Endodermal cell (in vitro differentiated cells): ENCODE data around the gene WSCD2. TPM values are rescaled to one million over a fixed set of nuclear protein-coding genes. Genes with fewer than 3 reads are reported as not detected.

Experiments
- DNase-seq: peaks from one replicate; pipeline ENCODE4 v3.0.0-alpha.2; 2017
- H3K27ac ChIP-seq: 2 replicates; pipeline ENCODE4 v1.5.1; 2013; ENCODE audit warnings: mild to moderate bottlenecking, low read depth, low read length, moderate library complexity
- H3K27me3 ChIP-seq: 2 replicates; pipeline ENCODE4 v1.6.1; 2013; ENCODE audit warnings: mild to moderate bottlenecking, low read length, moderate library complexity; ENCODE audit not compliant: insufficient read depth, control insufficient read depth, poor library complexity, severe bottlenecking
- H3K36me3 ChIP-seq: 2 replicates; pipeline ENCODE4 v1.7.0; 2013; ENCODE audit warnings: mild to moderate bottlenecking, low read length, moderate library complexity; ENCODE audit not compliant: control insufficient read depth, insufficient read depth
- H3K4me1 ChIP-seq: one replicate; pipeline ENCODE4 v1.7.0; 2013; ENCODE audit warnings: low read length; ENCODE audit not compliant: control insufficient read depth, insufficient read depth
- H3K4me3 ChIP-seq: 2 replicates; pipeline ENCODE4 v1.5.1; 2013; ENCODE audit warnings: mild to moderate bottlenecking, low read length, moderate library complexity
- H3K9ac ChIP-seq: 2 replicates; pipeline ENCODE4 v1.6.1; 2013; ENCODE audit warnings: mild to moderate bottlenecking, low read length, moderate library complexity; ENCODE audit not compliant: poor library complexity, severe bottlenecking; ENCODE audit errors: extremely low read depth
- H3K9me3 ChIP-seq: 2 replicates; pipeline ENCODE4 v1.6.1; 2013; ENCODE audit warnings: mild to moderate bottlenecking, low read length, moderate library complexity; ENCODE audit not compliant: control insufficient read depth
- H3K27ac Mint-ChIP-seq: 2 replicates; pipeline ENCODE4 v1.8.0; 2020; ENCODE audit warnings: mixed read lengths
- H3K27me3 Mint-ChIP-seq: 2 replicates; pipeline ENCODE4 v1.8.0; 2021; ENCODE audit warnings: mild to moderate bottlenecking, mixed read lengths; ENCODE audit not compliant: insufficient read depth
- H3K36me3 Mint-ChIP-seq: 2 replicates; pipeline ENCODE4 v1.8.0; 2020; ENCODE audit warnings: low read depth, mixed read lengths
- H3K4me1 Mint-ChIP-seq: 2 replicates; pipeline ENCODE4 v1.8.0; 2020; ENCODE audit warnings: mixed read lengths
- H3K4me3 Mint-ChIP-seq: 2 replicates; pipeline ENCODE4 v1.8.0; 2020; ENCODE audit warnings: mild to moderate bottlenecking, moderate library complexity, mixed read lengths
- H3K9me3 Mint-ChIP-seq: 2 replicates; pipeline ENCODE4 v1.8.0; 2020; ENCODE audit warnings: mild to moderate bottlenecking, mixed read lengths
- CTCF ChIP-seq: fragments of 200-600 bp; sonication (generic); conservative IDR thresholded peaks from 2 replicates; pipeline ENCODE4 v1.5.0; 2021; ENCODE audit warnings: antibody characterized with exemption, mild to moderate bottlenecking
- WGBS, 2 experiments: methylation state at CpG; one replicate each; pipeline versions ENCODE4 v1.1.5 to v1.1.7; 2013; ENCODE audit warnings: missing lambda C conversion rate in 2 of 2, mixed read lengths in 1 of 2; ENCODE audit not compliant: insufficient coverage in 1 of 2, insufficient read length in 1 of 2; 5-methylcytosine and 5-hydroxymethylcytosine counted together
- total RNA-seq, 2 donors: library from RNA; stranded (reverse); fragmentation: NEBNext Ultra II Directional in 1 of 2; extraction: Animal tissue kit (Norgen Biotek cat#: 25700) in 1 of 2; gene quantifications; 2 replicates in 1 of 2; 3 replicates in 1 of 2; pipeline ENCODE4 v1.2.1, GENCODE V29; 2021

WSCD2 gene
- total RNA-seq, 2 donors from 2014 or later: 0.80 to 1.3 TPM

GRCh38 chr12:108191086-108191485, 62.0 kb downstream of the WSCD2 start:
- Histone ChIP-seq H3K9ac (no peak overlapping the region), H3K4me3 (no peak overlapping the region), H3K4me1 (no peaks in the 10 kb centered on the region), H3K36me3 (no peaks in the 10 kb centered on the region), H3K9me3 (no peaks in the 10 kb centered on the region), H3K27me3 (peaks cover 48% of the 10 kb centered on the region), H3K27ac (no peak overlapping the region)
- peaks cover 3% of the 10 kb centered on the region for H3K4me1 Mint-ChIP-seq
- H3K4me3 Mint-ChIP-seq: no peak overlapping the region
- no peak for TF ChIP-seq CTCF
- H3K27ac Mint-ChIP-seq: no peak overlapping the region
- peaks cover 72% of the 10 kb centered on the region for H3K27me3 Mint-ChIP-seq
- DNase-seq: no peak
- H3K9me3 Mint-ChIP-seq: no peaks in the 10 kb centered on the region
- WGBS, 2 experiments: 83 to 100% methylated on average over 1 to 2 of the region's 2 CpGs
- no peaks in the 10 kb centered on the region for H3K36me3 Mint-ChIP-seq

GRCh38 chr12:108191938-108192337, 62.9 kb downstream of the WSCD2 start:
- Histone ChIP-seq H3K4me3 (no peak overlapping the region), H3K36me3 (no peaks in the 10 kb centered on the region), H3K9ac (no peak overlapping the region), H3K9me3 (no peaks in the 10 kb centered on the region), H3K4me1 (no peaks in the 10 kb centered on the region), H3K27me3 (peaks cover 40% of the 10 kb centered on the region), H3K27ac (no peak overlapping the region)
- no peak for TF ChIP-seq CTCF
- Mint-ChIP-seq H3K36me3 (no peaks in the 10 kb centered on the region), H3K9me3 (no peaks in the 10 kb centered on the region), H3K4me3 (no peak overlapping the region), H3K27me3 (peaks cover 65% of the 10 kb centered on the region), H3K4me1 (peaks cover 3% of the 10 kb centered on the region), H3K27ac (no peak overlapping the region)
- 70 to 77% methylated on average over 4 of the region's 4 CpGs for WGBS, 2 experiments
- no peak for DNase-seq

- H3K36me3 ChIP-seq: no peaks in the 10 kb centered on the region
- no peaks in the 10 kb centered on the region for H3K4me1 ChIP-seq
- H3K9me3 ChIP-seq: no peaks in the 10 kb centered on the region
- H3K9ac ChIP-seq: no peak overlapping the region
- no peak for TF ChIP-seq CTCF
- peaks cover 27% of the 10 kb centered on the region for H3K27me3 ChIP-seq
- no peak overlapping the region for H3K4me3 ChIP-seq
- WGBS, 2 experiments: 85 to 100% methylated on average over 4 to 5 of the region's 5 CpGs
- H3K36me3 Mint-ChIP-seq: no peaks in the 10 kb centered on the region
- no peaks in the 10 kb centered on the region for H3K9me3 Mint-ChIP-seq
- no peak overlapping the region for H3K27ac ChIP-seq
- peaks cover 51% of the 10 kb centered on the region for H3K27me3 Mint-ChIP-seq
- H3K4me1 Mint-ChIP-seq: peaks cover 3% of the 10 kb centered on the region
- no peak overlapping the region for H3K4me3 Mint-ChIP-seq
- H3K27ac Mint-ChIP-seq: no peak overlapping the region
- DNase-seq: no peak
These were observed 64.4 kb downstream of the WSCD2 start for GRCh38 chr12:108193493-108193892.
